Pancreas (tissue), 10 donors: ENCODE results near the gene SCMH1. TPM values are rescaled to one million over a fixed set of nuclear protein-coding genes. Genes with fewer than 3 reads are reported as not detected.

Experiments
- ATAC-seq, 4 donors: fragments of 200-7000 bp; cut with Tn5 transposase; one replicate each; pipeline versions ENCODE4 v1.8.0 to v1.9.1; 2020; ENCODE audit warnings: mild to moderate bottlenecking in 4 of 4, moderate library complexity in 4 of 4
- DNase-seq, 6 donors: peaks; one replicate each; pipeline ENCODE4 v3.0.0-alpha.2; 2020
- FAIRE-seq: peaks from 2 replicates; lab custom pipeline; 2012; peaks lifted over from hg19 to GRCh38; lab: Jason Lieb, UNC
- H3K27ac ChIP-seq, 4 donors: fragments of 200-600 bp; sonication (generic); 1 replicate in 3 of 4; 2 replicates in 1 of 4; pipeline versions ENCODE4 v1.5.0 to v1.8.0; 2020
- H3K27me3 ChIP-seq, 4 donors: fragments of 200-600 bp; one replicate each; pipeline ENCODE4 v1.8.0; 2021
- H3K36me3 ChIP-seq, 3 donors: fragments of 200-600 bp; sonication (generic) in 1 of 3; one replicate each; pipeline versions ENCODE4 v1.5.0 to v1.8.0; 2020 to 2021
- H3K4me1 ChIP-seq, 3 donors: fragments of 200-600 bp; one replicate each; pipeline ENCODE4 v1.8.0; 2021
- H3K4me3 ChIP-seq, 4 donors: fragments of 200-600 bp; sonication (generic) in 2 of 4; one replicate each; pipeline versions ENCODE4 v1.5.0 to v1.8.0; 2020 to 2021
- H3K9me3 ChIP-seq, 4 donors: fragments of 200-600 bp; one replicate each; pipeline ENCODE4 v1.8.0; 2021
- CTCF ChIP-seq, 4 donors: fragments of 200-600 bp; sonication (generic) in 3 of 4; IDR thresholded peaks; one replicate each; pipeline versions ENCODE4 v1.5.0 to v1.8.0; 2021; ENCODE audit warnings: antibody characterized with exemption in 4 of 4
- WGBS, 2 donors: extraction: QIAGEN DNeasy Blood & Tissue Kit; methylation state at CpG; one replicate each; pipeline ENCODE4 v1.1.7; 2013; 5-methylcytosine and 5-hydroxymethylcytosine counted together
- intact Hi-C, 3 donors: fragments of 100-400 bp; cut with DNase I; formaldehyde crosslinking; loops; one replicate each; pipeline versions ENCODE4 v1.11.1 to v1.14.2; 2022
- polyA plus RNA-seq, 2 donors: library from polyadenylated mRNA; stranded (reverse); fragments of 200-250 nt; gene quantifications; one replicate each; pipeline ENCODE4 v1.2.3, GENCODE V29; 2013
- total RNA-seq, 6 donors: library from RNA; stranded (reverse); fragmentation: NEBNext Ultra II Directional in 4 of 6; extraction: Animal tissue kit (Norgen Biotek cat#: 25700) in 4 of 6; gene quantifications; one replicate each; pipeline versions ENCODE4 v1.2.1 to v1.2.4, GENCODE V29; 2021 to 2023
- donor health status: healthy with polysubstance abuse.
- donor health status: DM: no; HTN: no; CAD: no; lungs with moderate emphysema.
- donor health status: DM: no; HTN: no; CAD: no.
- donor health status: control.
- donor health status: control.
- donor health status: Bipolar disorder and iron deficiency.
- donor health status: DM: yes; HTN: yes; CAD: no.
- donor health status: DM: no; HTN: no; CAD: no.
- donor health status: DM: no; HTN: no; CAD: no.
- donor health status: DM: yes; HTN: yes; CAD: no.

The SCMH1 gene
- total and polyA plus RNA-seq, 8 donors = 24.5 to 41.9 (median 29.9) TPM

- no peak for TF ChIP-seq CTCF (IDR thresholded peaks at IDR 0.05)
- H3K36me3 ChIP-seq = peaks cover 0 to 5% (median 3%) of the 10 kb centered on the region in 3 donors
- H3K27ac ChIP-seq = peak overlapping the region in 3 of 4 donors; percentile 13 to 59 (median 35)
- ATAC-seq (peak in 3 of 4 donors; percentile 35 to 54 (median 44)), DNase-seq (no peak), FAIRE-seq (no peak)
- H3K27me3 ChIP-seq = no peaks in the 10 kb centered on the region
- no peak overlapping the region for H3K4me3 ChIP-seq
- H3K9me3 ChIP-seq = no peaks in the 10 kb centered on the region
- 69 to 77% methylated on average over 3 of the region's 3 CpGs for WGBS, 2 donors
- peaks cover 12 to 29% (median 22%) of the 10 kb centered on the region in 3 donors for H3K4me1 ChIP-seq
- intact Hi-C loops = no loop called here
These were observed 255.2 kb downstream of the SCMH1 start for GRCh38 chr1:40986956-40987355.

- WGBS, 2 donors = 69 to 70% methylated on average over 10 of the region's 10 CpGs
- no peak for FAIRE-seq
- ATAC-seq = peak; percentile 73 to 83 (median 76)
These were observed 255.8 kb downstream of the SCMH1 start for GRCh38 chr1:40986328-40986783.

GRCh38 chr1:40985875-40986274 is 256.2 kb downstream of the SCMH1 start:
- no peaks in the 10 kb centered on the region for H3K9me3 ChIP-seq
- peaks cover 12 to 35% (median 32%) of the 10 kb centered on the region in 3 donors for H3K4me1 ChIP-seq
- no peak for TF ChIP-seq CTCF (IDR thresholded peaks at IDR 0.05)
- DNase-seq (no peak), FAIRE-seq (no peak), ATAC-seq (no peak)
- H3K27ac ChIP-seq = peak overlapping the region in 2 of 4 donors; percentile 35 to 59
- WGBS, 2 donors = 86 to 88% methylated on average over 3 of the region's 3 CpGs
- H3K27me3 ChIP-seq = no peaks in the 10 kb centered on the region
- intact Hi-C loops = no loop called here
- no peak overlapping the region for H3K4me3 ChIP-seq
- peaks cover 0 to 3% (median 0%) of the 10 kb centered on the region in 3 donors for H3K36me3 ChIP-seq

More at GRCh38 chr1:40986328-40986783, 255.8 kb downstream of the SCMH1 start:
- intact Hi-C loops = no loop called here
- no peaks in the 10 kb centered on the region for H3K9me3 ChIP-seq
- DNase-seq = no peak
- H3K4me3 ChIP-seq = no peak overlapping the region
- no peaks in the 10 kb centered on the region for H3K27me3 ChIP-seq
- H3K27ac ChIP-seq = peak overlapping the region in 3 of 4 donors; percentile 13 to 59 (median 35)
- peaks cover 12 to 30% (median 28%) of the 10 kb centered on the region in 3 donors for H3K4me1 ChIP-seq
- no peak for TF ChIP-seq CTCF (IDR thresholded peaks at IDR 0.05)
- peaks cover 0 to 3% (median 0%) of the 10 kb centered on the region in 3 donors for H3K36me3 ChIP-seq

- intact Hi-C loops = no loop called here
- Histone ChIP-seq H3K4me1 (peaks cover 12 to 39% (median 36%) of the 10 kb centered on the region in 3 donors), H3K9me3 (no peaks in the 10 kb centered on the region), H3K4me3 (no peak overlapping the region), H3K36me3 (peaks cover 0 to 3% (median 0%) of the 10 kb centered on the region in 3 donors), H3K27me3 (no peaks in the 10 kb centered on the region), H3K27ac (no peak overlapping the region)
- FAIRE-seq (no peak), DNase-seq (no peak), ATAC-seq (no peak)
- 81 to 83% methylated on average over 5 of the region's 5 CpGs for WGBS, 2 donors
- no peak for TF ChIP-seq CTCF (IDR thresholded peaks at IDR 0.05)
These were observed 256.9 kb downstream of the SCMH1 start for GRCh38 chr1:40985161-40985560.

- 87 to 91% methylated on average over 4 of the region's 4 CpGs for WGBS, 2 donors
- no peak overlapping the region for H3K4me3 ChIP-seq
- ATAC-seq (no peak), FAIRE-seq (no peak), DNase-seq (no peak)
- TF ChIP-seq CTCF (IDR thresholded peaks at IDR 0.05) = no peak
- intact Hi-C loops = no loop called here
- no peaks in the 10 kb centered on the region for H3K27me3 ChIP-seq
- H3K27ac ChIP-seq = no peak overlapping the region
- H3K9me3 ChIP-seq = no peaks in the 10 kb centered on the region
- H3K36me3 ChIP-seq = peaks cover 0 to 3% (median 0%) of the 10 kb centered on the region in 3 donors
- H3K4me1 ChIP-seq = peaks cover 12 to 39% (median 36%) of the 10 kb centered on the region in 3 donors
These were observed 257.6 kb downstream of the SCMH1 start for GRCh38 chr1:40984531-40984930.
